Memory B cell (primary cell): ENCODE data around the gene ZMAT3.
"Not testable (repeated sequence)": the region's sequence is repeated elsewhere in the genome, so short reads cannot be mapped to it uniquely, and the experiment has no call there.

Experiments used
- ATAC-seq: fragments of 150-1000 bp; cut with Tn5 transposase; 2 replicates; pipeline ENCODE4 v1.10.0; 2021; ENCODE audit warnings: low read depth, mild to moderate bottlenecking, moderate library complexity
- DNase-seq, 2 donors: peaks; one replicate each; pipeline ENCODE4 v3.0.0; 2022; ENCODE audit warnings: low spot score in 2 of 2
- H3K27ac Mint-ChIP-seq: one replicate; pipeline ENCODE4 v1.8.0; 2022; ENCODE audit warnings: mild to moderate bottlenecking, moderate library complexity, mixed read lengths
- H3K27me3 Mint-ChIP-seq: one replicate; pipeline ENCODE4 v1.8.0; 2022; ENCODE audit warnings: mixed read lengths
- H3K36me3 Mint-ChIP-seq: one replicate; pipeline ENCODE4 v1.8.0; 2022; ENCODE audit warnings: mild to moderate bottlenecking, mixed read lengths
- H3K4me1 Mint-ChIP-seq: one replicate; pipeline ENCODE4 v1.8.0; 2022; ENCODE audit warnings: mixed read lengths
- H3K4me3 Mint-ChIP-seq: one replicate; pipeline ENCODE4 v1.8.0; 2022; ENCODE audit warnings: mild to moderate bottlenecking, moderate library complexity, mixed read lengths
- H3K9me3 Mint-ChIP-seq: one replicate; pipeline ENCODE4 v1.8.0; 2022; ENCODE audit warnings: mixed read lengths

ZMAT3 gene

DNA sequence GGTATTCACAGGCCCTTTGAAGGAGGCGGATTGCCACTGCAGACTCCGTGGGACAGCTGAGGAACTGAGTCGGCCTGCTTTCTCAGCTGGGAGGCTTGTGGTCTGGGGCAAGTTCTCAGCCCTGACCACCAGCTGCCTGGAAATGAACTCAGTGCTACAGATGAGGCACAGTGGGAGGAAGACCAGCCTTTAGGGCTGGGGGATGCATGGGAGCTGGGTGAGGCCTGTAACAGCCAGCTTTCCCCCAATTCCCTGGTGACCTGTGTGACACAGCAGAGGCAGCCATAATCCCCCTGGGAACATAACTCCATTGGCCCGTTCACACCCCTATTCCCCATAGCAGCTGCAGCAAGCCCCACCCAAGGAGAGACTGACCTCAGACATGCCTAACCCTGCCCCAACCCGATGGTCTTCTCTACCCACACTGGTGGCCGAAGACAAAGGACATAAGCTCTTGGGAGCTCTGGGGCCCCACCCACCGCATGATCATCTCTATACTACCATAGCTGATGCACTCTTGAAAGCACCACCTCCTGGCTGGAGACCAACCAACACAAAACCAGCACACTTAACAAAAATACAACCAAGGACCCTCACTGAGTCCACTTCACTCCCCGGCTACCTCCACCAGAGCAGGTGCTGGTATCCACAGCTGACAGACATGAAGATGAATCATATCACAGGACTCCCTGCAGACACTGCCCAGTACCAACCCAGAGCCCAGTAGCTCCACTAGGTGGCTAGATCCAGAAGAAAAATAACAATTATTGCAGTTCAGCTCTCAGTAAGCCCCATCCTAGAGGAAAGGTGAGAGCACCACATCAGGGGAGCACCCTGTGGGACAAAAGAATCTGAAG is 24.9 kb downstream of the ZMAT3 start:
- Mint-ChIP-seq H3K27ac (peak overlapping the region; percentile 77), H3K9me3 (peaks cover 14% of the 10 kb centered on the region), H3K36me3 (peaks cover 19% of the 10 kb centered on the region), H3K4me3 (peak overlapping the region; percentile 64), H3K4me1 (peaks cover 34% of the 10 kb centered on the region), H3K27me3 (no peaks in the 10 kb centered on the region)
- peak; percentile 72 for ATAC-seq
- peak; percentile 9 to 19 for DNase-seq

DNA sequence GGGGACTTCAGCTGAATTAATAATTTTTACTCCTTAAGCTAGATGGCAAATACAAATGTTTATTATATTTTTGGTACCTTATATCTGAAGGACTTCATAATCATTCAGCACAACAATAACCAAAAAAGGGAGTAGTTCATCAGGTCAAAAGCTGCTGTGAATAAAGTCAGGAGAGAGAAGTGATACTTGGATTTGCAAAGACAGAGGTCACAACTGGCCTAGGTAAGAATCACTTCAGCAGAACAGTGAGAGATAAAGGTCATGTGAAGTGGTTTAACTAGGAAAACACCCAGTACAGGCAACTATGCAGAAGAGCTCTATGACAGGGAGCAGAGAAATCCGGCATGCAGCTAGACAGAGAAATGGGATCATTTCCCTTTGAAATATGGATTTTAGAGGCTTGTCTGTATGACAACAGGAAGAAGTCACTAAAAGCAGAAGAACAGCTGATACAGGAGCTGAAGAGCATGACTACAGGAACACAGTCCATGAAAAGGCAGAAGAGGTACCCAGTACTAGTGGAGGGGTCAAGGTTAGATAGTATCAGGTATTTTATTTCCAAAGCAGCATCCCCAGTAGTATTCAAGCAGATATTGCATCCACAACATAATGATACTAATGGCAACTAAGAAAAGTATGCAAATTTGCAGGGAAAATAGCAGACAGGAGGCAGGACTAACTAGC is 25.7 kb downstream of the ZMAT3 start:
- no peaks in the 10 kb centered on the region for H3K27me3 Mint-ChIP-seq
- peaks cover 36% of the 10 kb centered on the region for H3K4me1 Mint-ChIP-seq
- H3K4me3 Mint-ChIP-seq = peak overlapping the region; percentile 35
- DNase-seq (no peak), ATAC-seq (peak; percentile 65)
- H3K27ac Mint-ChIP-seq = peak overlapping the region; percentile 77
- peaks cover 9% of the 10 kb centered on the region for H3K9me3 Mint-ChIP-seq
- H3K36me3 Mint-ChIP-seq = peaks cover 17% of the 10 kb centered on the region

DNA sequence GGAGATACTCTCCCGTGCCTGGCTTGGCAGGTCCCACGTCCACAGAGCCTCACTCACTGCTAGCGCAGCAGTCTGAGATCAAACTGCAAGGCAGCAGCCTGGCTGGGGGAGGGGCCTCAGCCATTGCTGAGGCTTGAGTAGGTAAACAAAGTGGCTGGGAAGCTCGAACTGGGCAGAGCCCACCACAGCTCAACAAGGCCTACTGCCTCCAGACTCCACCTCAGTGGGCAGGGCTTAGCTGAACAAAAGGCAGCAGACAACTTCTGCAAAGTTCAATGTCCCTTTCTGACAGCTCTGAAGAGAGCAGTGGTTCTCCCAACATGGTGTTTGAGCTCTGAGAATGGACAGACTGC is 32.7 kb downstream of the ZMAT3 start:
- not testable (repeated sequence) for H3K27ac Mint-ChIP-seq, H3K27me3 Mint-ChIP-seq, H3K4me3 Mint-ChIP-seq, ATAC-seq, DNase-seq, H3K9me3 Mint-ChIP-seq
- peaks cover 20% of the 10 kb centered on the region for H3K36me3 Mint-ChIP-seq
- H3K4me1 Mint-ChIP-seq = peaks cover 14% of the 10 kb centered on the region

DNA sequence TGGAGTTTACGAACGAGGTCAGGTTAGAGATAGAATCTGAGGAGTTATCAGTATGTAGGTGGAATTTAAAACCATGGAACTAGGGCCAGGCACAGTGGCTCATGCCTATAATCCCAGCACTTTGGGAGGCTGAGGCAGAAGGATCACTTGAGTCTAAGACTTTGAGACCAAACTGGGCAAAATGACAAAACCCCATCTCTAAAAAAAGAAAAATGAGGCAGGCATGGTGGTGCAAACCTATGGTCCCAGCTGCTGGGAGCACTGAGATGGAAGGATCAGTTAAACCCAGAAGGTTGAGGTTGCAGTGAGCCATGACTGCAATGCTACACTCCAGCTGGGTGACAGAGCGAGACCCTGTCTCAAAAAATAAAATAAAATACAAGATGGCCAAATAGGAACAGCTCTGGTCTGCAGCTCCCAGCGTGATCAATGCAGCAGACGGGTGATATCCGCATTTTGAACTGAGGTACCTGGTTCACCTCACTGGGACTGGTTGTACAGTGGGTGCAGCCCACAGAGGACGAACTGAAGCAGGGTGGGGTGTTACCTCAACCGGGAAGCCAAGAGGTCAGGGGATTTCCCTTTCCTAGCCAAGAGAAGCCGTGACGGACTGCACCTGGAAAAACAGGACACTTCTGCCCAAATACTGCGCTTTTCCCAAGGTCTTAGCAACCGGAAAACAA is 33.3 kb downstream of the ZMAT3 start:
- Mint-ChIP-seq H3K27me3 (no peaks in the 10 kb centered on the region), H3K9me3 (peaks cover 7% of the 10 kb centered on the region), H3K4me3 (no peak overlapping the region), H3K27ac (no peak overlapping the region), H3K36me3 (peaks cover 20% of the 10 kb centered on the region), H3K4me1 (peaks cover 14% of the 10 kb centered on the region)
- ATAC-seq (no peak), DNase-seq (no peak)

DNA sequence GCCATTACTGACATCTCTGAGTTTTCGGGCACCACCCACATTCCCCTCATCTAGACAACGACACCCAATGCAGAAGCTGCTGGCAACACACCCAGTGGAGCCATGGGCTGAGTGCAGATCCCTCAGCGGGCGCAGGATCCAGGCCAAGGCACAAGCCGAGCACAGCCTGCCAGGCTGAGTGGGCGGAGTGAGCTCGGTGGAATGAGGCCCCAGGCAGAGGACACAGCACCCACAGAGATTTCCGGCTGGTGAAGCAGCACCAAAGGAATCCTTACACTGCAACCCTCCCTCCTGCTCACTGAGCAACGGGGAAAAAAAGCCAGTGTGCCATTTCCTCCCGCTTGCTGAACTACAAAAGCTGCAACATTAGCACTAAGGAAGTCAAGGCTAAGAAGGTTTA is 34.3 kb downstream of the ZMAT3 start:
- no peak for DNase-seq
- H3K4me3 Mint-ChIP-seq = no peak overlapping the region
- H3K27me3 Mint-ChIP-seq = no peaks in the 10 kb centered on the region
- peaks cover 4% of the 10 kb centered on the region for H3K9me3 Mint-ChIP-seq
- peaks cover 9% of the 10 kb centered on the region for H3K4me1 Mint-ChIP-seq
- H3K36me3 Mint-ChIP-seq = peaks cover 17% of the 10 kb centered on the region
- no peak for ATAC-seq
- H3K27ac Mint-ChIP-seq = no peak overlapping the region

DNA sequence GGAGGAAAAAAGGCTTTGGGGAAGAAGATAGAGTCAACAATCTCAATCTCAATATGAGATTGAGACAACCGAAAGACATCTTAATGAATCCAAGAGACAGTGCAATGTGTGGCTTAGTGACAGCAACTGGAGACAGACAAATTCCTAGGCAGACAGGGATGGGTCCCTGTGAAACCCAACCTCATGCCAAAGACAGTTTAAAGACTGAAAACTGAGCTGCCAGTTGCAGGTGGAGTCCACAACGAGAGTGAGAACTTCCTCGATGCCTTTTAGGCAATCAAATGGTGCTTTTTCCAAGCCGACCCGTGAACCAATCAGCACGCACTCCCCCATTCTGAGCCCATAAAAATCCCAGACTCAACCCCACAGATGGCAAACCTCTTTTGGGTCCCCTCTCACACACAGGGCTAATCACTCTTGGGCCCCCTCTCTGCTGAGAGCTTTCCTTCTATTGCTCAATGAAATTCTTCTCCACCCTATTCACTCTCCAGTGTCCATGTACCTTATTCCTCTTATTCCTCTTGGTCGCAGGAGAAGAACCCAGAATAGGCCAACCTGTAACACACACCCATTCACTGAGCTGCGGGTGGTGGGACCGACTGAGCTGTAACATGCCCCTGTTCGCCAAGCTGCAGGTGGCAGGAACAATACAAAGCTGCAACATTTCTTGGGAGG is 34.8 kb downstream of the ZMAT3 start:
- Mint-ChIP-seq H3K27ac (no peak overlapping the region), H3K4me1 (peaks cover 9% of the 10 kb centered on the region), H3K4me3 (no peak overlapping the region), H3K27me3 (no peaks in the 10 kb centered on the region), H3K36me3 (peaks cover 17% of the 10 kb centered on the region), H3K9me3 (peaks cover 4% of the 10 kb centered on the region)
- DNase-seq (no peak), ATAC-seq (no peak)

DNA sequence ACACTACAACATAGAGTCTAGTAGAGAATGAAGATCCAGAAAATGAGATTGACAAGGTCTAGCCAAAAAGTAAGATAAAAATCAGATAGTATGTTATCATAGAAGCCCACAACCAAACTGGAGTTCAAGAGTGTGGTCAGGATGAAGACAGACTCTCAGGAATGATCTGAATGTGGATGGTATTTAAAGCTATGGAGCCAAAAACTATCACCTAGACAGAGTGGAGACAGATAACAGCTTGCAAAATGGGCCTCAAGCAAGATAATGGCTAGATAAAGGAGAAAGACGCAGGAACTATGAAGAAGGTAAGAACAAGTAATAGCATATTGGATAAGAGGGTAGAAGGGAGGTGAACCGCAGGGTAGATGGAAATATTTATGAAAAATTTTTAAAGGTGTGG is 35.4 kb downstream of the ZMAT3 start:
- Mint-ChIP-seq H3K36me3 (peaks cover 13% of the 10 kb centered on the region), H3K4me3 (no peak overlapping the region), H3K4me1 (peaks cover 5% of the 10 kb centered on the region), H3K27ac (no peak overlapping the region), H3K9me3 (peaks cover 4% of the 10 kb centered on the region), H3K27me3 (no peaks in the 10 kb centered on the region)
- ATAC-seq (no peak), DNase-seq (no peak)

DNA sequence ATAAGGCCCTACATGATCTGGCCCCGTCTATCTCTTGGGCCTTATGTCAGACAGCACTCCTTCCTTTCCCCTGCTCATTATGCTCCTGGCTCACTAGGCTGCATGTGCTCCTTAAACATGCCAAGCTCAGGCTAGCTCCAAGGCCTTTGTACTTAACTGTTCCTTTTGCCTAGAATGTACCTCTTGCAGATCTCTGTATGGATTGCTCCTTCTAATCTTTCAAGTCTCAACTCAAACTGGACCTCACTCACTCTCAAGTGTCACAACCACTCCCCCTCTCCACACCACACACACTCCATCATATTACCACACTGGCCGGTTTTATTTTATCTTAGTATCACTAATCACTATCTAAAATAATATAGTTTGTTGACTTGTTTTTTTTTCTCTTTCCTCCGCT is 36.4 kb downstream of the ZMAT3 start:
- H3K4me3 Mint-ChIP-seq = no peak overlapping the region
- H3K27ac Mint-ChIP-seq = no peak overlapping the region
- ATAC-seq (no peak), DNase-seq (no peak)
- peaks cover 11% of the 10 kb centered on the region for H3K36me3 Mint-ChIP-seq
- H3K4me1 Mint-ChIP-seq = peaks cover 2% of the 10 kb centered on the region
- peaks cover 2% of the 10 kb centered on the region for H3K9me3 Mint-ChIP-seq
- no peaks in the 10 kb centered on the region for H3K27me3 Mint-ChIP-seq

DNA sequence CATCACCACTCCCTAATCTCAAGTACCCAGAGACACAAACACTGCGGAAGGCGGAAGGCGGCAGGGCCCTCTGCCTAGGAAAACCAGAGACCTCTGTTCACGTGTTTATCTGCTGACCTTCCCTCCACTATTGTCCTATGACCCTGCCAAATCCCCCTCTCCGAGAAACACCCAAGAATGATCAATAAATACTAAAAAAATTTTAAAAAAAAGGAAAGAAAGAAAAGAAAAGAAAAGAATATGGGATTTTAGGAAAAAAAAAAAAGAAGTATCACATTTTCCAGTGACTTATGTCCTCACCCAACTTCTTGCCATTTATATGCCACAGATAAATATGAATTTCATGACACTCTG is 38.3 kb downstream of the ZMAT3 start:
- H3K27me3 Mint-ChIP-seq, H3K9me3 Mint-ChIP-seq, DNase-seq, H3K36me3 Mint-ChIP-seq, H3K4me3 Mint-ChIP-seq, H3K27ac Mint-ChIP-seq, H3K4me1 Mint-ChIP-seq, ATAC-seq: not testable (repeated sequence)

DNA sequence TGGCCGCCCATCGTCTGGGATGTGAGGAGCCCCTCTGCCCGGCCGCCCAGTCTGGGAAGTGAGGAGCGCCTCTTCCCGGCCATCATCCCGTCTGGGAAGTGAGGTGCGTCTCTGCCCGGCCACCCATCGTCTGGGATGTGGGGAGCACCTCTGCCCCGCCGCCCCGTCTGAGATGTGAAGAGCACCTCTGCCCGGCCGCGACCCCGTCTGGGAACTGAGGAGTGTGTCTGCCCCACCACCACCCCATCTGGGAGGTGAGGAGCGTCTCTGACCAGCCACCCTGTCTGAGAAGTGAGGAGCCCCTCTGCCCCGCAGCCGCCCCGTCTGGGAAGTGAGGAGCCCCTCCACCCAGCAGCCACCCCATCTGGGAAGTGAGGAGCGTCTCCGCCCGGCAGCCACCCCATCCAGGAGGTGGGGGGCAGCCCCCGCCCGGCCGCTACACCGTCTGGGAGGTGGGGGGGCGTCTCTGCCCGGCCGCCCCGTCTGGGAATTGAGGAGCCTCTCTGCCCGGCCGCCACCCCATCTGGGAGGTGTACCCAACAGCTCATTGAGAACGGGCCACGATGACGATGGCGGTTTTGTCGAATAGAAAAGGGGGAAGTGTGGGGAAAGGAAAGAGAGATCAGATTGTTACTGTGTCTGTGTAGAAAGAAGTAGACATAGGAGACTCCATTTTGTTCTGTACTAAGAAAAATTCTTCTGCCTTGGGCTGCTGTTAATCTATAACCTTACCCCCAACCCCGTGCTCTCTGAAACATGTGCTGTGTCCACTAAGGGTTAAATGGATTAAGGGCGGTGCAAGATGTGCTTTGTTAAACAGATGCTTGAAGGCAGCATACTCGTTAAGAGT is 38.9 kb downstream of the ZMAT3 start:
- not testable (repeated sequence) for H3K27me3 Mint-ChIP-seq, H3K27ac Mint-ChIP-seq, H3K9me3 Mint-ChIP-seq, H3K36me3 Mint-ChIP-seq, H3K4me3 Mint-ChIP-seq, H3K4me1 Mint-ChIP-seq, ATAC-seq, DNase-seq

DNA sequence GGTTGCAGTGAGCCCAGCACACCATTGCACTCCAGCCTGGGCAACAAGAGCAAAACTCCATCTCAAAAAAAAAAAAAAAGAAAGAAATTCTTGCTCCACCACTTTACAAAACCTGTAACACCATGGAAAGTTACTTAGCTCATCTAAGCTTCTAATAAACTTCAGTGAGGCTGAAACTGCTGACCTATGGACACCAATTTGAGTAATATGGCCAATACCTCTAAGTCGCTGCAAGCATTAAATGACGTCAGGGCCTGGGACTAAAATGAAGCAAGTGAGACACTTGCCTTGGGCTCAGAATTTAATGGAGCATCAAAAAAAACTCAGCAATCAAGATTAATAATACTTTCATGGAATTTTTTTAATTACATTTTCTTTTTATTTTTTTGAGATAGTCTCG is 42.5 kb downstream of the ZMAT3 start:
- Mint-ChIP-seq H3K27ac (no peak overlapping the region), H3K9me3 (no peaks in the 10 kb centered on the region), H3K36me3 (peaks cover 8% of the 10 kb centered on the region), H3K4me1 (no peaks in the 10 kb centered on the region), H3K27me3 (no peaks in the 10 kb centered on the region), H3K4me3 (no peak overlapping the region)
- DNase-seq = no peak
- ATAC-seq = no peak

DNA sequence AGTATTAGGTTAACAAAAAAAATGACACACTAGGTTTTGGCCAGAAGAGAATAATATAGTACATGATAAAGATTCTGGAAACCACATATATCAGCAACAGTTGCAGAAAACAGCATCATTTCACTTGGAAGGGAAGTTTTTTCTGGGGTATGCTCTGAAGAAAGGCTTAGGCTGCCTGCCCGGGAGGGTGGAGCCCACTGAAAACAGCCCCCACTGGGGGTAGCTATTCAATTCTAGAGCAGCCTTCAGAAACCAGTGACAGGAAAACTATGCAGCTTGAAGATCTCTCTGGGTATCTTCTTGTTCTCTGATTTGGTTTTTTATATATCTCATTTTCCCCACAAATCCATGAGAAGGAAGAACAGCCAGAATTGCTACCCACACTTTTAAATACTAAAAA is 43.2 kb downstream of the ZMAT3 start:
- DNase-seq (no peak), ATAC-seq (no peak)
- Mint-ChIP-seq H3K9me3 (no peaks in the 10 kb centered on the region), H3K4me3 (no peak overlapping the region), H3K27ac (no peak overlapping the region), H3K36me3 (peaks cover 10% of the 10 kb centered on the region), H3K27me3 (no peaks in the 10 kb centered on the region), H3K4me1 (no peaks in the 10 kb centered on the region)

DNA sequence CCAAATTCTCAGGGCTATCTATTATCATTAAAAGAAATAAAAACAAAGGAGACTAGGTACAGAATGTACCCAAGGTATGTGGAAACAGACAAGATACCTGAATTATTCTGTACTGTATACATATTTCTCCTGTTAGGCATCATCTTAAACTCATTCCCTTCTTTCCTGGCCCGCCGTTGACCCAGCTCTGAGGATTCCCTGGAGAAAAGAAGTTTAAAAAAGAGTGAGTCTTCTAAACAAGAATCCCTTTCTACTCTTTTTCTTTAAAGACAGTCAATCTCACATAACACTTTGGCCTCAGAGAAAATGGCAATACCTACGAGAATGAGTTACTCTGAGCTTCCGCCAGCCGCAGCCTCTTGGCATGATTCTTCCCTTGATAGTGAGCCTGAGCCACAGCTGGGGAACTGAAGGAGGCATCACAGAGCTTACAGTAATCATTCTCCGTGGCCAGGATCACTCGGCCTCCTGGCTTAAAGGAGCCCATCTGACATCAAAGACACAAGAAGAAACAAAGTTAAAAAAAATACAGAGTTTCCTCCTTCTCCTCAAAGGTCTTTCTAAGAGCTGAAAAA is 44.2 kb downstream of the ZMAT3 start:
- no peak overlapping the region for H3K27ac Mint-ChIP-seq
- H3K4me1 Mint-ChIP-seq = no peaks in the 10 kb centered on the region
- ATAC-seq (no peak), DNase-seq (no peak)
- no peak overlapping the region for H3K4me3 Mint-ChIP-seq
- H3K36me3 Mint-ChIP-seq = peaks cover 10% of the 10 kb centered on the region
- no peaks in the 10 kb centered on the region for H3K9me3 Mint-ChIP-seq
- no peaks in the 10 kb centered on the region for H3K27me3 Mint-ChIP-seq
